Upper lobe of left lung (tissue), 6 donors: ENCODE data around the gene C1QTNF9. TPM values are rescaled to one million over a fixed set of nuclear protein-coding genes. Genes with fewer than 3 reads are reported as not detected.

ENCODE experiments used
- ATAC-seq, 2 donors: fragments of 200-7000 bp; cut with Tn5 transposase; one replicate each; pipeline ENCODE4 v1.9.1; 2022; ENCODE audit warnings: mild to moderate bottlenecking in 2 of 2, moderate library complexity in 2 of 2; ENCODE audit not compliant: low FRiP score in 2 of 2
- DNase-seq, 2 donors: peaks; one replicate each; pipeline ENCODE4 v3.0.0-alpha.2; 2019 to 2020
- H3K27ac ChIP-seq, 4 donors: fragments of 200-600 bp; sonication (generic); one replicate each; pipeline ENCODE4 v1.5.1; 2016 to 2019
- H3K27me3 ChIP-seq, 4 donors: fragments of 200-600 bp; sonication (generic); one replicate each; pipeline ENCODE4 v1.5.1; 2017 to 2019
- H3K36me3 ChIP-seq, 4 donors: fragments of 200-600 bp; sonication (generic); one replicate each; pipeline ENCODE4 v1.5.1; 2016 to 2019
- H3K4me1 ChIP-seq, 4 donors: fragments of 200-600 bp; sonication (generic); one replicate each; pipeline ENCODE4 v1.5.1; 2018 to 2019
- H3K4me3 ChIP-seq, 4 donors: fragments of 200-600 bp; sonication (generic); one replicate each; pipeline ENCODE4 v1.5.1; 2017 to 2019; ENCODE audit warnings: mild to moderate bottlenecking in 2 of 4, moderate library complexity in 1 of 4
- H3K9me3 ChIP-seq, 4 donors: fragments of 200-600 bp; sonication (generic); one replicate each; pipeline ENCODE4 v1.5.1; 2018 to 2019
- EP300 ChIP-seq, 4 donors: sonication (generic); formaldehyde crosslinking; IDR thresholded peaks; one replicate each; pipeline ENCODE4 v1.5.1; 2017; ENCODE audit warnings: antibody characterized with exemption in 4 of 4, control low read depth in 2 of 4
- POLR2A ChIP-seq, 4 donors: fragments of 450-650 bp; IDR thresholded peaks; one replicate each; pipeline ENCODE4 v1.5.1; 2016 to 2017; ENCODE audit warnings: antibody characterized with exemption in 4 of 4, mild to moderate bottlenecking in 2 of 4
- POLR2AphosphoS5 ChIP-seq, 2 donors: sonication (generic); formaldehyde crosslinking; IDR thresholded peaks; one replicate each; pipeline ENCODE4 v1.5.1; 2017; ENCODE audit warnings: antibody characterized with exemption in 2 of 2
- WGBS, 2 donors: methylation state at CpG; one replicate each; pipeline ENCODE4 v1.1.5; 2017 to 2018; 5-methylcytosine and 5-hydroxymethylcytosine counted together
- total RNA-seq, 6 donors: library from RNA; depleted of rRNA in 4 of 6; stranded (reverse); fragments of >200 nt in 4 of 6; gene quantifications; one replicate each; pipeline versions ENCODE4 v1.1.0 to v1.2.1, GENCODE V29; 2016 to 2021
- TF ChIP-seq, protein P1 (sequence below), 6 experiments: fragments of 450-650 bp in 4 of 6; fragments of 200-600 bp in 2 of 6; sonication (generic) in 2 of 6; IDR thresholded peaks; one replicate each; pipeline ENCODE4 v1.5.1; 2016 to 2019; ENCODE audit warnings: antibody characterized with exemption in 6 of 6
- donor health status: DM: no; HTN: no; CAD: no; lungs with moderate emphysema.
- donor health status: DM: no; HTN: yes; CAD: no; lungs with severe emphysema.

The C1QTNF9 gene
- total RNA-seq, 6 donors from 2014 or later, result 0.30 to 0.39 TPM; not detected in 4

DNA sequence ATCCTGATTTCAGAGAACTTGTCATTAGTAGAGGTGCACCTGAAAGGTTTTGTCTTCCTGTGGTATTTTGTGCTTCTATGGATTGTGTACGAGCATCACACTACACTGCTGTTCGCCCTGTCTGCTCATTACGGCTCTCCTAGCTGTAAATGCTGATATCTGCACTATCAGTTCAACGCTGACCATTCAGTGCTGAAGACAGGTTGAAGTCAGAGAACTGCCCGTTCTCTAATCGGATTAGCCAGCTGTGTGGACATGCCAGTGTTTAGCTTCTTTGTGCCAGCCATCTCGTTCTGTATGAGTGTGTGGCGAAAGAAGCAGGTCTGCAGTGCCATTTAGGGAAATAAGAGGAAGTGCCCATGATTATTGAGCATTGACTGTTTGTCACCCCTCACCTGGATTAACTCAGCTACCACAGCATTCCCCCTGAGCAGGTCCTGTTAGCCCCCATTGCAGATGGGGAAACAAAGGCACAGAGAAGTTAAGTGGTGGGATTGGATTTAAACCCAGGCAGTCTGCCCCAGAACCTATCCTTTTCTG, 21.6 kb upstream of the C1QTNF9 start:
- WGBS, 2 donors, result 85 to 93% methylated on average over 8 of the region's 8 CpGs
- no peaks in the 10 kb centered on the region for H3K4me1 ChIP-seq
- DNase-seq (no peak), ATAC-seq (no peak)
- H3K36me3 ChIP-seq, result peaks cover 30 to 93% (median 77%) of the 10 kb centered on the region in 4 donors
- H3K9me3 ChIP-seq, result no peaks in the 10 kb centered on the region
- H3K27me3 ChIP-seq, result no peaks in the 10 kb centered on the region
- TF ChIP-seq POLR2AphosphoS5 (IDR thresholded peaks at IDR 0.05) (no peak), EP300 (IDR thresholded peaks at IDR 0.05) (no peak), POLR2A (IDR thresholded peaks at IDR 0.05) (no peak)
- TF ChIP-seq, protein P1, sequence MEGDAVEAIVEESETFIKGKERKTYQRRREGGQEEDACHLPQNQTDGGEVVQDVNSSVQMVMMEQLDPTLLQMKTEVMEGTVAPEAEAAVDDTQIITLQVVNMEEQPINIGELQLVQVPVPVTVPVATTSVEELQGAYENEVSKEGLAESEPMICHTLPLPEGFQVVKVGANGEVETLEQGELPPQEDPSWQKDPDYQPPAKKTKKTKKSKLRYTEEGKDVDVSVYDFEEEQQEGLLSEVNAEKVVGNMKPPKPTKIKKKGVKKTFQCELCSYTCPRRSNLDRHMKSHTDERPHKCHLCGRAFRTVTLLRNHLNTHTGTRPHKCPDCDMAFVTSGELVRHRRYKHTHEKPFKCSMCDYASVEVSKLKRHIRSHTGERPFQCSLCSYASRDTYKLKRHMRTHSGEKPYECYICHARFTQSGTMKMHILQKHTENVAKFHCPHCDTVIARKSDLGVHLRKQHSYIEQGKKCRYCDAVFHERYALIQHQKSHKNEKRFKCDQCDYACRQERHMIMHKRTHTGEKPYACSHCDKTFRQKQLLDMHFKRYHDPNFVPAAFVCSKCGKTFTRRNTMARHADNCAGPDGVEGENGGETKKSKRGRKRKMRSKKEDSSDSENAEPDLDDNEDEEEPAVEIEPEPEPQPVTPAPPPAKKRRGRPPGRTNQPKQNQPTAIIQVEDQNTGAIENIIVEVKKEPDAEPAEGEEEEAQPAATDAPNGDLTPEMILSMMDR (IDR thresholded peaks at IDR 0.05), result no peak
- no peak overlapping the region for H3K4me3 ChIP-seq
- H3K27ac ChIP-seq, result no peak overlapping the region

DNA sequence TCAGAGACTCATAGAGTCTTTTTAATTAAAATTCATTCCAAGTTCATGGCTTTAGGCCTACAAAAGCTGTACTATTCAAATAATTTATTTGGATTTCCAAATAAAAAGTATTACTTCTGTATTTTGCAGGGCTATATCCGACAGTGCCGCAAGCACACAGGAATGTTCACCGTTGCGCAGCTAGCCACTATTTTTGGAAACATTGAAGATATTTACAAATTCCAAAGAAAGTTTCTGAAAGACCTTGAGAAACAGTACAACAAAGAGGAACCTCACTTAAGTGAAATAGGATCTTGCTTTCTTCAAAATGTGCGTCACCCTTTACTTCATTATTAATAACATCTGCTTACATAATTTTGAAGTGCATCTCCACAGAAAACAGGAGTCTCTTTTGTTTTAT, 20.5 kb upstream of the C1QTNF9 start:
- H3K4me3 ChIP-seq, result no peak overlapping the region
- no peaks in the 10 kb centered on the region for H3K4me1 ChIP-seq
- no peak for TF ChIP-seq POLR2A (IDR thresholded peaks at IDR 0.05)
- peak in 1 of 4 donors; percentile 7 for TF ChIP-seq EP300 (IDR thresholded peaks at IDR 0.05)
- no peaks in the 10 kb centered on the region for H3K9me3 ChIP-seq
- DNase-seq, result no peak
- peaks cover 30 to 92% (median 81%) of the 10 kb centered on the region in 4 donors for H3K36me3 ChIP-seq
- 67 to 85% methylated on average over 5 of the region's 5 CpGs for WGBS, 2 donors
- H3K27me3 ChIP-seq, result no peaks in the 10 kb centered on the region
- no peak for ATAC-seq
- H3K27ac ChIP-seq, result no peak overlapping the region

DNA sequence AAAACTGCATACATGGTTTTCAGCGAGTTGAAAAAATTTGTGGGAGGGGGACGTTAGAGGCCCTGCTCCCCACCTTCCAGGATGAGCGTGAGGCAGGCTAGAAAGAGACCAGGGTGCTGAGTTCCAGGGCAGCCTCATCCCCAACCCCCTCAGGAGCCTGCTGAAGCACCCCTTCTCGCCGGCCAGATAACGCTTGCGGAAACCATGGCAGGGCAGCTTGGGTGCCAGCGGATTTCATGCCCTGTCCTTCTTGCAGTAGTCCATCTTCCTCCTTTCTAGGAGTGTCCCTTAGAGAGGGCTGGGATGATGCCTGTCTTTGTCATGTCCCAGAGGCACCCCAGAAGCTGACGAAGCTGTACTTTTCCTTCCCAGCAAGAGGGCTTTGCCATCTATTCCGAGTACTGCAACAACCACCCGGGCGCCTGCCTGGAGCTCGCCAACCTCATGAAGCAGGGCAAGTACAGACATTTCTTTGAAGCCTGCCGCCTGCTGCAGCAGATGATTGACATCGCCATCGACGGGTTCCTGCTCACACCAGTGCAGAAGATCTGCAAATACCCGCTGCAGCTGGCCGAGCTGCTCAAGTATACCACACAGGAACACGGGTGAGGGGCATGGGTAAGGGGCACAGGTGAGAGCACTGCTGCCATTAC, 19.0 kb upstream of the C1QTNF9 start:
- H3K9me3 ChIP-seq, result no peaks in the 10 kb centered on the region
- H3K36me3 ChIP-seq, result peaks cover 37 to 94% (median 84%) of the 10 kb centered on the region in 4 donors
- no peak overlapping the region for H3K27ac ChIP-seq
- H3K27me3 ChIP-seq, result no peaks in the 10 kb centered on the region
- no peak for DNase-seq
- no peak for ATAC-seq
- no peak for TF ChIP-seq POLR2AphosphoS5 (IDR thresholded peaks at IDR 0.05)
- no peak for TF ChIP-seq EP300 (IDR thresholded peaks at IDR 0.05)
- H3K4me1 ChIP-seq, result no peaks in the 10 kb centered on the region
- 88 to 92% methylated on average over 20 of the region's 20 CpGs for WGBS, 2 donors
- no peak overlapping the region for H3K4me3 ChIP-seq

DNA sequence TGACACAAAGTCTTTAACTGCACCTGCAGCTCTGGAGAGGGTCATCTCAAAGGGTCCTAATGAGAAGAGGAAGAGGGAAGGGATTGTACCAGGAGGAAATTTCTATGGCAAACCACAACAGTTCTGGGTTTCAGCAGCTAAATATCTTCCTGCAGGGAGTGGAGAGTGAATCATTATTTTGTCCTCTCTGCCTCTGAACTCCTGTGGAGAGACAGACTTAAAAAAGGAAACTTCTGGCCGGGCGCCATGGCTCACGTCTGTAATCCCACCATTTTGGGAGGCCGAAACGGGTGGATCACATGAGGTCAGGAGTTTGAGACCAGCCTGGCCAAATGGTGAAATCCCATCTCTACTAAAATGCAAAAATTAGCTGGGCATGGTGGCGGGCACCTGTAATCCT, 16.9 kb upstream of the C1QTNF9 start:
- ATAC-seq (no peak), DNase-seq (no peak)
- Histone ChIP-seq H3K9me3 (no peaks in the 10 kb centered on the region), H3K27me3 (no peaks in the 10 kb centered on the region), H3K4me3 (no peak overlapping the region), H3K4me1 (no peaks in the 10 kb centered on the region), H3K27ac (no peak overlapping the region), H3K36me3 (peaks cover 34 to 96% (median 80%) of the 10 kb centered on the region in 4 donors)
- 94 to 95% methylated on average over 6 of the region's 6 CpGs for WGBS, 2 donors
- no peak for TF ChIP-seq POLR2A (IDR thresholded peaks at IDR 0.05)
- TF ChIP-seq POLR2AphosphoS5 (IDR thresholded peaks at IDR 0.05), result no peak
- TF ChIP-seq, protein P1 (IDR thresholded peaks at IDR 0.05), result no peak
- TF ChIP-seq EP300 (IDR thresholded peaks at IDR 0.05), result no peak

DNA sequence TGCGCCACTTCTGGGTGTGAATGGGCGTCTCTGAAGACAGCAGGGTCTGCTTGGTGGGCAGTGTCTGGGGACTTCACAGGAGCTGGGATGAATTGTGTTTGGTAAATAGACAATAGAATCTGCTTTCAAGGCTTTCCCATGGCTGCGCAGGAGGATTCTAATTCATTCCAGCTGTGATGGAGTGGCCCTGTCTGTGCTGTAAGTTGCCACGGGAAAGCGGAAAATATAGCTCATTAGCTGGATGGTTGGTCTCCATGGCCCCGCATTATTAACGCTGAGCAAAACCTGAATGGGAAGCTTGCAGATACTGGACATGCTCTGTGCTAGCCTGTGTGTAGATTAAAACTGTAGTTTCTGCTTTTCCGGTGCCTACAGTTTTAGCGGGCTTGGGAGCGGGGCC, 15.6 kb upstream of the C1QTNF9 start:
- H3K4me3 ChIP-seq, result no peak overlapping the region
- H3K36me3 ChIP-seq, result peaks cover 46 to 96% (median 83%) of the 10 kb centered on the region in 4 donors
- no peaks in the 10 kb centered on the region for H3K4me1 ChIP-seq
- no peak overlapping the region for H3K27ac ChIP-seq
- no peaks in the 10 kb centered on the region for H3K27me3 ChIP-seq
- 95 to 98% methylated on average over 10 of the region's 10 CpGs for WGBS, 2 donors
- ATAC-seq, result no peak
- no peaks in the 10 kb centered on the region for H3K9me3 ChIP-seq
- TF ChIP-seq, protein P1 (IDR thresholded peaks at IDR 0.05), result no peak
- TF ChIP-seq POLR2AphosphoS5 (IDR thresholded peaks at IDR 0.05) (no peak), EP300 (IDR thresholded peaks at IDR 0.05) (no peak), POLR2A (IDR thresholded peaks at IDR 0.05) (no peak)
- DNase-seq, result no peak
